Heart right ventricle (tissue), 16 donors: Measurements from ENCODE around the gene UQCC2. TPM values are rescaled to one million over a fixed set of nuclear protein-coding genes. Genes with fewer than 3 reads are reported as not detected.

Source experiments
- ATAC-seq, 8 donors: fragments of 200-7000 bp; cut with Tn5 transposase; one replicate each; pipeline ENCODE4 v1.9.1; 2020; ENCODE audit warnings: mild to moderate bottlenecking in 8 of 8, moderate library complexity in 8 of 8, moderate number of reproducible peaks in 1 of 8
- DNase-seq, 2 donors: peaks; one replicate each; pipeline ENCODE4 v3.0.0-alpha.2; 2020
- H3K27ac ChIP-seq, 10 donors: fragments of 200-600 bp; sonication (generic) in 2 of 10; one replicate each; pipeline versions ENCODE4 v1.5.0 to v1.8.0; 2020 to 2022; ENCODE audit warnings: mild to moderate bottlenecking in 3 of 10
- H3K27me3 ChIP-seq, 7 donors: fragments of 200-600 bp; one replicate each; pipeline ENCODE4 v1.8.0; 2021 to 2022; ENCODE audit warnings: mild to moderate bottlenecking in 2 of 7
- H3K36me3 ChIP-seq, 9 donors: fragments of 200-600 bp; sonication (generic) in 1 of 9; one replicate each; pipeline versions ENCODE4 v1.5.0 to v1.8.0; 2020 to 2022; ENCODE audit warnings: mild to moderate bottlenecking in 2 of 9
- H3K4me1 ChIP-seq, 9 donors: fragments of 200-600 bp; sonication (generic) in 1 of 9; one replicate each; pipeline versions ENCODE4 v1.5.0 to v1.8.0; 2020 to 2022; ENCODE audit warnings: mild to moderate bottlenecking in 4 of 9
- H3K4me3 ChIP-seq, 10 donors: fragments of 200-600 bp; sonication (generic) in 2 of 10; one replicate each; pipeline versions ENCODE4 v1.5.0 to v1.8.0; 2020 to 2022; ENCODE audit warnings: mild to moderate bottlenecking in 7 of 10, moderate library complexity in 2 of 10
- H3K9me3 ChIP-seq, 11 donors: fragments of 200-600 bp in 10 of 11; sonication (generic) in 2 of 11; one replicate each; pipeline versions ENCODE4 v1.5.0 to v1.8.0; 2013 to 2022; ENCODE audit warnings: mild to moderate bottlenecking in 2 of 11, control low read depth in 1 of 11, moderate library complexity in 1 of 11
- CTCF ChIP-seq, 9 donors: fragments of 200-600 bp; sonication (generic) in 2 of 9; IDR thresholded peaks; one replicate each; pipeline versions ENCODE4 v1.5.0 to v1.8.0; 2021 to 2022; ENCODE audit warnings: antibody characterized with exemption in 9 of 9, mild to moderate bottlenecking in 5 of 9, moderate library complexity in 1 of 9
- WGBS, 2 donors: extraction: QIAGEN DNeasy Blood & Tissue Kit; methylation state at CpG; one replicate each; pipeline ENCODE4 v1.1.7; 2013; ENCODE audit warnings: inconsistent platforms in 1 of 2; 5-methylcytosine and 5-hydroxymethylcytosine counted together
- intact Hi-C, 10 donors: fragments of 100-400 bp; cut with DNase I; formaldehyde crosslinking; loops; one replicate each; pipeline versions ENCODE4 v1.11.1 to v1.14.2; 2022
- polyA plus RNA-seq, 2 donors: library from polyadenylated mRNA; stranded (reverse); fragments of 200-250 nt; gene quantifications; one replicate each; pipeline ENCODE4 v1.2.3, GENCODE V29; 2013
- total RNA-seq, 10 donors: library from RNA; stranded (reverse); fragmentation: NEBNext Ultra II Directional in 3 of 10; extraction: Animal tissue kit (Norgen Biotek cat#: 25700) in 3 of 10; gene quantifications; one replicate each; pipeline versions ENCODE4 v1.2.1 to v1.2.4, GENCODE V29; 2021 to 2023
- donor health status: Arrhythmogenic right ventricular cardiomyopathy.
- donor health status: ischemic (EF 13 %, LVEDD 7.1; RV severe dilation, severe dysfunction).
- donor health status: healthy with polysubstance abuse.
- donor health status: DM: no; HTN: yes; CAD: no.
- donor health status: DM: no; HTN: no; CAD: no.
- donor health status: ischemic (EF 25% LVEDD 6.9; RV normal size, moderate dysfunction).
- donor health status: ischemic (EF 25% LVEDD 5.7; RV mildly dilated, moderate dysfunction).
- donor health status: healthy.
- donor health status: DM: yes; HTN: yes; CAD: no.
- donor health status: Ischemic cardiomyopathy.
- donor health status: ischemic (EF 35%, LVEDD 5.7; RV mildly dilated, moderate dysfunction).
- donor health status: nonischemic (EF 11% LVEDD 7.7; RV severe dilation, severe dysfunction).
- donor health status: DM: yes; HTN: yes; CAD: no.
- donor health status: PGD.
- donor health status: ischemic (EF 29% LVEDD 5.4; RV normal size, mild dysfunction).
- donor health status: nonischemic (EF 23%, LVEDD 6.1; RV moderate dilation, normal function).

The UQCC2 gene
- total and polyA plus RNA-seq, 12 donors: 200 to 598 (median 245) TPM

- no peaks in the 10 kb centered on the region for H3K36me3 ChIP-seq
- no peak for TF ChIP-seq CTCF (IDR thresholded peaks at IDR 0.05)
- ATAC-seq (no peak), DNase-seq (no peak)
- H3K4me1 ChIP-seq: peaks cover 2 to 28% (median 19%) of the 10 kb centered on the region in 9 donors
- H3K4me3 ChIP-seq: no peak overlapping the region
- H3K27ac ChIP-seq: no peak overlapping the region
- no peaks in the 10 kb centered on the region for H3K27me3 ChIP-seq
- intact Hi-C loops: loop anchor here in 2 of 10 donors (5.0 to 10.0 kb wide), 2 partner anchors 46 to 163 kb away; partner anchors contain the start of gene UQCC2 (in 1 of the 2)
- WGBS, 2 donors: 82 to 86% methylated on average over 10 of the region's 10 CpGs
- H3K9me3 ChIP-seq: no peaks in the 10 kb centered on the region
Measured at GRCh38 chr6:33757906-33758305, 46.4 kb upstream of the UQCC2 start.

GRCh38 chr6:33757113-33757512 is 45.6 kb upstream of the UQCC2 start:
- H3K4me1 ChIP-seq: peaks cover 2 to 20% (median 14%) of the 10 kb centered on the region in 9 donors

DNA sequence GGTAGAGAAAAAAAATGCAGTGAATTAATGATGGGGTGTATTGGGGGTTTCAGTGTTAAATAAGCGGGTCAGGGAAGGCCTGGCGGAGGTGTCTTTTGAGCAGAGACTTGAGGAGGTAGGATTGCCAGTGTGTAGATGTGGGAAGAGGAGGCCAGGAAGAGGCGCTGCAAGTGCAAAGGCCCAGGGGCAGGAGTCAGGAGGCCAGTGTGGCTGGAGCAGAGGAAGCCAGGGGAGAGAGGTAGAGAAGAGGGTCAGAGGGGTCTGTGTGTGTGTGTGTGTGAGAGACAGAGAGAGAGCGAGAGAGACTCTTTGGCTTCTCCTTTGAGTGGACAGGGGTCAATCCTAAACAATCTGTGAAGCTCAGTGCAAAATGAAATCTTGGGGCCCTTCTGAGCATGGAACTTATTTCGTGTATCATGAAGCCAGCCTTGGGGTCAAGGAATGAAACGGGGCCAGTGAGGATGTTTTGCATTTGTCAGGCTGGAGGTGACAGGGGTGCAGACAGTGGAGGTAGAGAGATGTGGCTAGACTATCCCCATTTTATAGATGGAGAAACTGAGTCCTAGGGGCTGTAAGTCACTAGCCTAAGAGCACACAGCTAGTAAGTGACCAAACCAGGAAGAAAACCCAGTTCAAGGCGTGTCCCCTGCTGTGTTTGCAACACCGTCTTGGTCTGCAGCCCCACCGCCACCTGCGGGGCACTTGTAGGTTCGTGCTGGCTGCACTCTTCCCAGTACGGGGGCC is 44.9 kb upstream of the UQCC2 start:
- Histone ChIP-seq H3K4me3 (no peak overlapping the region), H3K27ac (no peak overlapping the region), H3K9me3 (no peaks in the 10 kb centered on the region), H3K27me3 (no peaks in the 10 kb centered on the region), H3K4me1 (peaks cover 0 to 13% (median 7%) of the 10 kb centered on the region in 9 donors), H3K36me3 (no peaks in the 10 kb centered on the region)
- no peak for TF ChIP-seq CTCF (IDR thresholded peaks at IDR 0.05)
- ATAC-seq (no peak), DNase-seq (no peak)
- WGBS, 2 donors: 85 to 86% methylated on average over 12 of the region's 12 CpGs
- intact Hi-C loops: loop anchor here in 2 of 10 donors (5.0 to 10.0 kb wide), 2 partner anchors 44 to 162 kb away; partner anchors contain the start of gene UQCC2 (in 1 of the 2)

More at GRCh38 chr6:33757113-33757512, 45.6 kb upstream of the UQCC2 start:
- H3K4me3 ChIP-seq: no peak overlapping the region
- DNase-seq: no peak
- no peaks in the 10 kb centered on the region for H3K27me3 ChIP-seq
- no peak overlapping the region for H3K27ac ChIP-seq
- 83 to 94% methylated on average over 3 of the region's 3 CpGs for WGBS, 2 donors
- no peak for ATAC-seq
- intact Hi-C loops: loop anchor here in 2 of 10 donors (5.0 to 10.0 kb wide), 2 partner anchors 45 to 162 kb away; partner anchors contain the start of gene UQCC2 (in 1 of the 2)
- H3K36me3 ChIP-seq: no peaks in the 10 kb centered on the region
- no peaks in the 10 kb centered on the region for H3K9me3 ChIP-seq
- TF ChIP-seq CTCF (IDR thresholded peaks at IDR 0.05): no peak

DNA sequence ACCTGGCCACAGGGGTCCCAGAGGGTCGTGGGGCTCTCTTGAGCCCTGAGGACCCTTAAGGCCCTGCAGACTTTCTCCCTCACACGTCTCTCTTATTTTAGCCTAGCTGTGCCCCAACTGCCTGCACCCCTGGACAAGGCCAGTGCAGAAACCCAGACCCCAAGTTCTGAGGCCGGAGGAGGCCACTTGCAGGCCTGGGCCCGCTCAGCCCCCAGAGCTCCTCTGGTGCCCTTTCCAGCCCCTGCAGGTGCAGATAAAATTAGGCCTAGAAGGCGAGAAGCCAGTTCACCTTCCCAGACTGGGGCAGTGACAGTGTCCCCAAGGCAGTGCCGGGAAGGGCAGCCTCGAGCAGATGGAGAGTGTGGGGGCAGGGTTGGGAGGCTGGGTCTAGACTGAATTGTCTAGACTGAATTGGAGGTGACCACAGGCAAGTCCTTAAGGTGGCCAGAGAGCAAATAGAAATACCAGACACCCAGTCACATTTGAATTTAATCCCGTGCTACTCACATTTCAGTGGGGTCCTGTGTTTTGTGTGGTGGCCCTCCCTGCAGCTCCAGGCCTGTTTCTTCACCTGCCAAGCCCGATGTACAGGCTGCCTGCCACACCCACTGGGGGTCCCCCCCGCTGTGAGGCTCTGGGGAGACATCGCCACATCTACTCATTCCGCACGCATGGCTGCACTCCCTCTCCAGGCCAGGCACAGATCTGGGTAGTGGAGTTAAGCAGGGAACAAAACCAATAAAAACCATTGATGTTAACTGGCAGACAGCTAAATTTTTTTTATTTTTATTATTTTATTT is 43.8 kb upstream of the UQCC2 start:
- no peak overlapping the region for H3K27ac ChIP-seq
- no peaks in the 10 kb centered on the region for H3K36me3 ChIP-seq
- no peaks in the 10 kb centered on the region for H3K9me3 ChIP-seq
- H3K4me3 ChIP-seq: no peak overlapping the region
- no peaks in the 10 kb centered on the region for H3K27me3 ChIP-seq
- DNase-seq (no peak), ATAC-seq (no peak)
- intact Hi-C loops: loop anchor here in 2 of 10 donors (5.0 to 10.0 kb wide), 2 partner anchors 43 to 160 kb away; partner anchors contain the start of gene UQCC2 (in 1 of the 2)
- H3K4me1 ChIP-seq: peaks cover 0 to 2% (median 0%) of the 10 kb centered on the region in 9 donors
- TF ChIP-seq CTCF (IDR thresholded peaks at IDR 0.05): no peak
- 83 to 84% methylated on average over 13 of the region's 13 CpGs for WGBS, 2 donors
